Type B pancreatic cell (in vitro differentiated cells): ENCODE measurements around the gene MTIF3. TPM values are rescaled to one million over a fixed set of nuclear protein-coding genes. Genes with fewer than 3 reads are reported as not detected.

Experiments used
- DNase-seq: peaks from one replicate; pipeline ENCODE4 v3.0.0; 2021; ENCODE audit warnings: mixed read lengths; ENCODE audit not compliant: unreplicated experiment; ENCODE audit errors: extremely low spot score
- H3K27ac Mint-ChIP-seq: 2 replicates; pipeline ENCODE4 v1.8.0; 2021; ENCODE audit warnings: mild to moderate bottlenecking, mixed read lengths
- H3K27me3 Mint-ChIP-seq: 2 replicates; pipeline ENCODE4 v1.8.0; 2021; ENCODE audit warnings: mixed read lengths
- H3K36me3 Mint-ChIP-seq: 2 replicates; pipeline ENCODE4 v1.8.0; 2021; ENCODE audit warnings: mixed read lengths
- H3K4me1 Mint-ChIP-seq: one replicate; pipeline ENCODE4 v1.8.0; 2021; ENCODE audit warnings: mixed read lengths; ENCODE audit not compliant: unreplicated experiment
- H3K4me3 Mint-ChIP-seq: 2 replicates; pipeline ENCODE4 v1.8.0; 2021; ENCODE audit warnings: mild to moderate bottlenecking, mixed read lengths
- H3K9me3 Mint-ChIP-seq: 2 replicates; pipeline ENCODE4 v1.8.0; 2021; ENCODE audit warnings: mixed read lengths
- long read RNA-seq: library from polyadenylated mRNA; unstranded; transcript quantifications from one replicate; pipeline ENCODE4 v2.0.0, GENCODE V29; 2020
- total RNA-seq: library from RNA; stranded (reverse); gene quantifications from 2 replicates; pipeline ENCODE4 v1.2.1, GENCODE V29; 2021; ENCODE audit warnings: low replicate concordance
- TF ChIP-seq, protein P1 (sequence below): fragments of 200-600 bp; sonication (generic); conservative IDR thresholded peaks from 2 replicates; pipeline ENCODE4 v1.5.0; 2021; ENCODE audit warnings: antibody characterized with exemption, mild to moderate bottlenecking

The MTIF3 gene
- 39.7 and 42.2 TPM in 2 replicates for total RNA-seq
- long read RNA-seq, transcript MTIF3-202 (5 exons, 1,005 nt), result major isoform, 25 of 44 reads
- long read RNA-seq, partial matches to known transcripts, result 6 of 44 reads
- long read RNA-seq, other reads (novel, unspliced or antisense), result 12 of 44 reads

DNA sequence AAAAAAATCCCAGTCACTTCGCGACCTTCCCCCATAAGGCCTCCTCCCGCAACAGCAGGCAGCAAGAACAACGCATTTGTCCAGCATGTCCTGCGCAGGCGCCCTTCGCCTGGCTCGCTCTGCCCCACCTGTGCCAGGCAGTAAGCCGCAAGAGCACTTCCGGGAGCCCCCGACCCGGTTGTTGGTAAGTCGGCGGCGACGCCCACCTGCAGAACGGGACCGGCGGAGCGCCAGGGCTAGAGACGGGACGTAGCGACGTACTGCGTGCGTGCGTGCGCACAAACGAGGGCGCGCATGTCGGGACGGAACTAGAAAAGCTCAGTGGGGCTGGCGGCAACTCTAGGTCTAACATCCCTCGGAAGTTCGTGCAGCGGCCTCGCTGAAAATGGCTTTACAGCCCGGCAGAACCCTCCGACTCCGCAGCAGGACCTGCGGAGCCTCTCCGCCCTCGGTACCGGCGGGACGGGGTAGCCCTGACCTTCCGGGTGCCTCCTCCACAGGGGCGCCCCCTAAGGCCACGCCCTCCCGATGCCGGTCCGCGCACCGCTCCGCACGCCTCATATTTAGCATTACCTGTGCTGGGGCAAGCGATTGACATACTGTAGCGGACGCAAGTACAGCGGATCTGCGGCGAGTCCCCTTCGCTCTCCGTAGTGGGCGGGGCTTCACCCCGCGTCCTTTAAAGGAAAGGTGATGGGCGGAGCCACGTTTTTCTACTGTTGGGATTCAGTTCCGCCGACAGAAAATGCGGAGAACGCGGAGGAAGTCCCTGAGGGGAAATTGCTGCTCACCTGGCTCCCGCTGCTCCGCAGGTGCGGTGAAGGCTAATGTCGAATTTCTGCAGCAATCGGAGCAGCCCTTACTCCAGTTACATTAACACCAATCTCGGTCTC is at the start of gene MTIF3:
TSS of gene MTIF3 (minus strand) at position 629 of the 893 bp plus-strand sequence. CDS start 10,116 bp downstream, outside the sequence.
- Mint-ChIP-seq H3K36me3 (no peaks in the 10 kb centered on the region), H3K27ac (peak within 1 kb of the TSS; percentile 94), H3K4me3 (peak within 1 kb of the TSS; percentile 96), H3K27me3 (peaks cover 5% of the 10 kb centered on the region), H3K9me3 (no peaks in the 10 kb centered on the region), H3K4me1 (peaks cover 20% of the 10 kb centered on the region)
- peak; percentile 93 for DNase-seq
- TF ChIP-seq, protein P1, sequence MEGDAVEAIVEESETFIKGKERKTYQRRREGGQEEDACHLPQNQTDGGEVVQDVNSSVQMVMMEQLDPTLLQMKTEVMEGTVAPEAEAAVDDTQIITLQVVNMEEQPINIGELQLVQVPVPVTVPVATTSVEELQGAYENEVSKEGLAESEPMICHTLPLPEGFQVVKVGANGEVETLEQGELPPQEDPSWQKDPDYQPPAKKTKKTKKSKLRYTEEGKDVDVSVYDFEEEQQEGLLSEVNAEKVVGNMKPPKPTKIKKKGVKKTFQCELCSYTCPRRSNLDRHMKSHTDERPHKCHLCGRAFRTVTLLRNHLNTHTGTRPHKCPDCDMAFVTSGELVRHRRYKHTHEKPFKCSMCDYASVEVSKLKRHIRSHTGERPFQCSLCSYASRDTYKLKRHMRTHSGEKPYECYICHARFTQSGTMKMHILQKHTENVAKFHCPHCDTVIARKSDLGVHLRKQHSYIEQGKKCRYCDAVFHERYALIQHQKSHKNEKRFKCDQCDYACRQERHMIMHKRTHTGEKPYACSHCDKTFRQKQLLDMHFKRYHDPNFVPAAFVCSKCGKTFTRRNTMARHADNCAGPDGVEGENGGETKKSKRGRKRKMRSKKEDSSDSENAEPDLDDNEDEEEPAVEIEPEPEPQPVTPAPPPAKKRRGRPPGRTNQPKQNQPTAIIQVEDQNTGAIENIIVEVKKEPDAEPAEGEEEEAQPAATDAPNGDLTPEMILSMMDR, result peak; percentile 44

- TF ChIP-seq, protein P1, result no peak
- DNase-seq, result no peak
- no peak overlapping the region for H3K27ac Mint-ChIP-seq
- H3K4me3 Mint-ChIP-seq, result no peak overlapping the region
- H3K4me1 Mint-ChIP-seq, result no peaks in the 10 kb centered on the region
- no peaks in the 10 kb centered on the region for H3K9me3 Mint-ChIP-seq
- H3K27me3 Mint-ChIP-seq, result peaks cover 4% of the 10 kb centered on the region
- H3K36me3 Mint-ChIP-seq, result no peaks in the 10 kb centered on the region
These were observed 47.3 kb upstream of the MTIF3 start for GRCh38 chr13:27497563-27498230.

- peaks cover 4% of the 10 kb centered on the region for H3K27me3 Mint-ChIP-seq
These were observed 46.3 kb upstream of the MTIF3 start for GRCh38 chr13:27496536-27497273.

GRCh38 chr13:27496006-27496405 is 45.6 kb upstream of the MTIF3 start:
- no peaks in the 10 kb centered on the region for H3K9me3 Mint-ChIP-seq
- no peaks in the 10 kb centered on the region for H3K36me3 Mint-ChIP-seq
- no peaks in the 10 kb centered on the region for H3K4me1 Mint-ChIP-seq
- peaks cover 4% of the 10 kb centered on the region for H3K27me3 Mint-ChIP-seq
- no peak overlapping the region for H3K27ac Mint-ChIP-seq
- DNase-seq, result no peak
- H3K4me3 Mint-ChIP-seq, result no peak overlapping the region
- TF ChIP-seq, protein P1, result no peak

More at GRCh38 chr13:27496536-27497273, 46.3 kb upstream of the MTIF3 start:
- DNase-seq, result no peak
- no peaks in the 10 kb centered on the region for H3K9me3 Mint-ChIP-seq
- H3K4me1 Mint-ChIP-seq, result no peaks in the 10 kb centered on the region
- H3K4me3 Mint-ChIP-seq, result no peak overlapping the region
- TF ChIP-seq, protein P1, result no peak
- H3K27ac Mint-ChIP-seq, result no peak overlapping the region
- H3K36me3 Mint-ChIP-seq, result no peaks in the 10 kb centered on the region

GRCh38 chr13:27495551-27495950 is 45.2 kb upstream of the MTIF3 start:
- H3K4me1 Mint-ChIP-seq, result no peaks in the 10 kb centered on the region
- no peak for DNase-seq
- H3K36me3 Mint-ChIP-seq, result no peaks in the 10 kb centered on the region
- H3K4me3 Mint-ChIP-seq, result no peak overlapping the region
- no peaks in the 10 kb centered on the region for H3K9me3 Mint-ChIP-seq
- peaks cover under 1% of the 10 kb centered on the region for H3K27me3 Mint-ChIP-seq
- no peak overlapping the region for H3K27ac Mint-ChIP-seq
- TF ChIP-seq, protein P1, result no peak
